OCI-LY1 (cell line): ENCODE measurements around the gene IL24.
"Not testable (repeated sequence)": the region's sequence is repeated elsewhere in the genome, so short reads cannot be mapped to it uniquely, and the experiment has no call there.

ENCODE experiments used
- H2AFZ ChIP-seq: fragments of 200-600 bp; sonication (generic), shearing (Covaris generic); 2 replicates; pipeline ENCODE4 v1.6.0; 2014; ENCODE audit warnings: antibody characterized with exemption, mild to moderate bottlenecking, low read length
- H3F3A ChIP-seq: fragments of 200-600 bp; sonication (generic), shearing (Covaris generic); 2 replicates; pipeline ENCODE4 v1.6.0; 2014; ENCODE audit warnings: mild to moderate bottlenecking, antibody characterized with exemption, low read length, moderate library complexity; ENCODE audit not compliant: insufficient read depth
- H3K27ac ChIP-seq: fragments of 200-600 bp; sonication (generic); 2 replicates; pipeline ENCODE4 v1.5.1; 2014; ENCODE audit warnings: low read length, mixed run types, mild to moderate bottlenecking, low read depth; ENCODE audit not compliant: poor library complexity, severe bottlenecking
- H3K27me3 ChIP-seq: fragments of 200-600 bp; sonication (generic); 2 replicates; pipeline ENCODE4 v1.6.0; 2014; ENCODE audit warnings: antibody characterized with exemption, mild to moderate bottlenecking, low read length, moderate library complexity; ENCODE audit not compliant: insufficient read depth
- H3K36me3 ChIP-seq: fragments of 200-600 bp; sonication (generic); 2 replicates; pipeline ENCODE4 v1.6.1; 2014; ENCODE audit warnings: mild to moderate bottlenecking, antibody characterized with exemption, low read length, moderate library complexity, mixed read lengths; ENCODE audit not compliant: insufficient read depth
- H3K4me1 ChIP-seq: fragments of 200-600 bp; sonication (generic); 2 replicates; pipeline ENCODE4 v1.5.1; 2014; ENCODE audit warnings: mild to moderate bottlenecking, low read length, moderate library complexity; ENCODE audit not compliant: insufficient read depth, severe bottlenecking
- H3K4me2 ChIP-seq: fragments of 200-600 bp; sonication (generic), shearing (Covaris generic); 2 replicates; pipeline ENCODE4 v1.6.1; 2014; ENCODE audit warnings: low read length
- H3K4me3 ChIP-seq: fragments of 200-600 bp; sonication (generic); 2 replicates; pipeline ENCODE4 v1.5.1; 2014; ENCODE audit warnings: low read length, low read depth, mild to moderate bottlenecking, mixed read lengths; ENCODE audit not compliant: poor library complexity, severe bottlenecking
- H3K79me2 ChIP-seq: fragments of 200-600 bp; shearing (Covaris generic); 2 replicates; pipeline ENCODE4 v1.6.1; 2016; ENCODE audit warnings: mixed run types, low read length, mixed read lengths; ENCODE audit not compliant: insufficient read depth
- H3K9ac ChIP-seq: fragments of 200-600 bp; sonication (generic), shearing (Covaris generic); 2 replicates; pipeline ENCODE4 v1.6.1; 2014; ENCODE audit warnings: mild to moderate bottlenecking, low read length, mixed read lengths
- H3K9me2 ChIP-seq: fragments of 200-600 bp; sonication (generic), shearing (Covaris generic); 2 replicates; pipeline ENCODE4 v1.6.1; 2014; ENCODE audit warnings: low read depth, mild to moderate bottlenecking, low read length, mixed read lengths
- H3K9me3 ChIP-seq: fragments of 200-600 bp; shearing (Covaris generic); 2 replicates; pipeline ENCODE4 v1.6.1; 2014; ENCODE audit warnings: low read length, mixed read lengths
- H4K20me1 ChIP-seq: fragments of 200-600 bp; sonication (generic), shearing (Covaris generic); 2 replicates; pipeline ENCODE4 v1.6.0; 2016; ENCODE audit warnings: mild to moderate bottlenecking, low read length; ENCODE audit not compliant: insufficient read depth
- CTCF ChIP-seq: fragments of 200-600 bp; sonication (generic), shearing (Covaris generic); IDR thresholded peaks from 2 replicates; pipeline ENCODE4 v1.5.1; 2017; ENCODE audit warnings: mild to moderate bottlenecking, antibody characterized with exemption, low read length, moderate library complexity, mixed read lengths
- EZH2 ChIP-seq: fragments of 200-600 bp; sonication (generic), shearing (Covaris generic); IDR thresholded peaks from 2 replicates; pipeline ENCODE4 v1.8.0; 2017; ENCODE audit warnings: borderline replicate concordance, mixed run types, mild to moderate bottlenecking, antibody characterized with exemption, low read length, moderate library complexity, mixed read lengths

IL24 gene

GRCh38 chr1:206922524-206922923, 25.3 kb downstream of the IL24 start:
- peak overlapping the region; percentile 20 for H3K4me3 ChIP-seq

DNA sequence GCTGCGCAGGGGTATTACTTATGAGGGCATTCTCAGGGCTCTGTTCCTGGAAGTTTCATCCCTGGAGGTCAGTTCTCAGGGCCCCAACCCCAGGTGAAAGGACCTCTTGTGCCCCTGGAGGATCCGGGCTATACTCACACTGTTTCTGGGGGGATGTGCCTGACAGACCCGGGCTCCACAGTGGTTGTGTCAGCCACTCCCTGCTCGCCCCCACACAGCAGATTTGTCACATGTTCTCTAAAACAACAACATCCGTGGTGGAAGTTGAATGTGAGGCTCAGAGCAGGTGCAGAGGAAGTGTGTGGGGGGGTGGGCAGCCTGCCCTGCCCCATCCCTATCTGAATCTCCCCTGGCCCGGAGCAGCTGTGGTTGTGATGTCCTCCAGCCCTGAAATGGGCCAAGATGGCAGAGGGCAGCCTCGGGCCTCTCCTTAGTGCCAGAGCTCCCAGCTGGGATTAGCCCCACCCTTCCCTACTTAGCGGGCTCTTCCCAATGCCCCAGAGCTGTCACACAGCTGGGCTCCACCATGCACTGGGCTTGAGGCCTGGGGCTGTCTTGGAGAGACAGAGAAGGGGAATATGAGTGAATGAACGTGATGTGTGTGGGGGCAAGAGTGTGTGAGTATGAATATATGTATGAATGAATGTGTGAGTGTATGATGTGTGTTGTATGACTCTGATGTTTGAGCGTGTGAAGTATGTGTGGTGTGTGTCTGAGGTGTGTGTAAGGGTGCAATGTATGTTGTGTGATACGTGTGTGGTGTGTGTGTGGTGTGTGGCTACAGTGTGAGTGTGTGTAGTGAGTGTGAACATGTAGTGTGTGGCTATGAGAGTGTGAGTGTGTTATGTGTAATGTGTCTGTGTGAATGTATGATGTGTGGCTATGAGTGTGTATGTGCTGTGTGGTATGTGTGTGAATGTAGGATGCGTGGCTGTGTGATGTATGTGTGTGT, 26.0 kb downstream of the IL24 start:
- Histone ChIP-seq H3K4me2 (peak overlapping the region; percentile 58), H3F3A (no peaks in the 10 kb centered on the region; the same call in 1 of the 2 replicates), H3K9me3 (no peaks in the 10 kb centered on the region), H3K9ac (peak overlapping the region; percentile 17), H3K4me3 (peak overlapping the region; percentile 20), H3K4me1 (peaks cover 42% of the 10 kb centered on the region), H3K27ac (peak overlapping the region; percentile 93), H3K27me3 (no peaks in the 10 kb centered on the region), H3K36me3 (no peaks in the 10 kb centered on the region), H3K79me2 (no peaks in the 10 kb centered on the region), H3K9me2 (no peaks in the 10 kb centered on the region), H2AFZ (no peak overlapping the region), H4K20me1 (no peaks in the 10 kb centered on the region)
- no peak for TF ChIP-seq EZH2
- no peak for TF ChIP-seq CTCF

More at GRCh38 chr1:206922524-206922923, 25.3 kb downstream of the IL24 start:
- H3K4me2 ChIP-seq, result peak overlapping the region; percentile 58
- TF ChIP-seq CTCF, result no peak
- no peak for TF ChIP-seq EZH2
- peak overlapping the region; percentile 93 for H3K27ac ChIP-seq
- no peak overlapping the region for H2AFZ ChIP-seq
- H3K36me3 ChIP-seq, result no peaks in the 10 kb centered on the region
- H3K79me2 ChIP-seq, result no peaks in the 10 kb centered on the region
- H3K9ac ChIP-seq, result peak overlapping the region; percentile 17
- peaks cover 42% of the 10 kb centered on the region for H3K4me1 ChIP-seq
- H3K9me3 ChIP-seq, result no peaks in the 10 kb centered on the region
- no peaks in the 10 kb centered on the region for H4K20me1 ChIP-seq
- H3F3A ChIP-seq, result no peaks in the 10 kb centered on the region; the same call in 1 of the 2 replicates
- no peaks in the 10 kb centered on the region for H3K9me2 ChIP-seq
- H3K27me3 ChIP-seq, result no peaks in the 10 kb centered on the region

- not testable (repeated sequence) for H3K36me3 ChIP-seq, H2AFZ ChIP-seq, H3K79me2 ChIP-seq, H3K27me3 ChIP-seq, H3F3A ChIP-seq, H3K9me2 ChIP-seq, H3K9me3 ChIP-seq, H4K20me1 ChIP-seq, H3K4me3 ChIP-seq, H3K9ac ChIP-seq
- peaks cover 42% of the 10 kb centered on the region for H3K4me1 ChIP-seq
- H3K27ac ChIP-seq, result peak overlapping the region; percentile 93
- peak overlapping the region; percentile 40; the same call in 1 of the 2 replicates for H3K4me2 ChIP-seq
Measured at GRCh38 chr1:206923961-206924557, 26.8 kb downstream of the IL24 start.
